ENCODE data around the gene OR10G4.
"Not testable (repeated sequence)": the region's sequence is repeated elsewhere in the genome, so short reads cannot be mapped to it uniquely, and the experiment has no call there.

The OR10G4 gene

DNA sequence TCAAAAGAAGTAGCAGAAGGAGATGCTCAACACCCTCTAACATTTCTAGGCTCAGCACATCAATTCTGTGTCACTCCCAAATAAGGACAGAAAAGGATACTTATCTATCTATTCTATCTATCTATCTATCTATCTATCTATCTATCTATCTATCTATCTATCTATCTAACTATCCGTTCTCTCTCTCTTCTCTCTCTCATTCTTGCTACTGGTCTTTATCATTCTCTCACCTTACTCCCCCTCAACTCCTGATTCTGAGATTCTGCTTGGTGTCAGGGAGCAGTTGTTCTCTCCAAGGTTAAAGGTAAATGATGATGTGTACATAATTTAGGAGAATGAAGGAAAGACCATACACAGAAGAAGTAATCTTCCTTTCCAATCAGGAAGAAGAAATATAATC is 17.7 kb upstream of the OR10G4 start, which contains the start of gene OR10G6:
OR10G6 (minus strand) TSS at position 43 of the 400 bp plus-strand sequence; CDS start at position 43, 0 bp downstream.
- no peak for DNase-seq (ENCODE audit: low read depth)
- TF ChIP-seq POLR2A (IDR thresholded peaks at IDR 0.05; ENCODE audit: extremely low read depth, insufficient read length) = no peak
- TF ChIP-seq MYC (IDR thresholded peaks at IDR 0.05; ENCODE audit: low read depth, low read length) = no peak
- TF ChIP-seq, protein P1, sequence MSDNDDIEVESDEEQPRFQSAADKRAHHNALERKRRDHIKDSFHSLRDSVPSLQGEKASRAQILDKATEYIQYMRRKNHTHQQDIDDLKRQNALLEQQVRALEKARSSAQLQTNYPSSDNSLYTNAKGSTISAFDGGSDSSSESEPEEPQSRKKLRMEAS (IDR thresholded peaks at IDR 0.05; ENCODE audit: low read depth, low read length) = no peak
- TF ChIP-seq, protein P2, sequence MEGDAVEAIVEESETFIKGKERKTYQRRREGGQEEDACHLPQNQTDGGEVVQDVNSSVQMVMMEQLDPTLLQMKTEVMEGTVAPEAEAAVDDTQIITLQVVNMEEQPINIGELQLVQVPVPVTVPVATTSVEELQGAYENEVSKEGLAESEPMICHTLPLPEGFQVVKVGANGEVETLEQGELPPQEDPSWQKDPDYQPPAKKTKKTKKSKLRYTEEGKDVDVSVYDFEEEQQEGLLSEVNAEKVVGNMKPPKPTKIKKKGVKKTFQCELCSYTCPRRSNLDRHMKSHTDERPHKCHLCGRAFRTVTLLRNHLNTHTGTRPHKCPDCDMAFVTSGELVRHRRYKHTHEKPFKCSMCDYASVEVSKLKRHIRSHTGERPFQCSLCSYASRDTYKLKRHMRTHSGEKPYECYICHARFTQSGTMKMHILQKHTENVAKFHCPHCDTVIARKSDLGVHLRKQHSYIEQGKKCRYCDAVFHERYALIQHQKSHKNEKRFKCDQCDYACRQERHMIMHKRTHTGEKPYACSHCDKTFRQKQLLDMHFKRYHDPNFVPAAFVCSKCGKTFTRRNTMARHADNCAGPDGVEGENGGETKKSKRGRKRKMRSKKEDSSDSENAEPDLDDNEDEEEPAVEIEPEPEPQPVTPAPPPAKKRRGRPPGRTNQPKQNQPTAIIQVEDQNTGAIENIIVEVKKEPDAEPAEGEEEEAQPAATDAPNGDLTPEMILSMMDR (IDR thresholded peaks at IDR 0.05; ENCODE audit: low read depth, low read length) = no peak
- H3K4me3 ChIP-seq (ENCODE audit: low read depth, low read length) = no peak within 1 kb of the TSS

DNA sequence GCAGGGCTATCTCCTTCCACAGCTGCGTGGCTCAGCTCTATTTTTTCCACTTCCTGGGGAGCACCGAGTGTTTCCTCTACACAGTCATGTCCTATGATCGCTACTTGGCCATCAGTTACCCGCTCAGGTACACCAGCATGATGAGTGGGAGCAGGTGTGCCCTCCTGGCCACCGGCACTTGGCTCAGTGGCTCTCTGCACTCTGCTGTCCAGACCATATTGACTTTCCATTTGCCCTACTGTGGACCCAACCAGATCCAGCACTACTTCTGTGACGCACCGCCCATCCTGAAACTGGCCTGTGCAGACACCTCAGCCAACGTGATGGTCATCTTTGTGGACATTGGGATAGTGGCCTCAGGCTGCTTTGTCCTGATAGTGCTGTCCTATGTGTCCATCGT is 3.0 kb downstream of the OR10G4 start:
- not testable (repeated sequence) for H3K4me3 ChIP-seq (ENCODE audit: low read depth, low read length); DNase-seq (ENCODE audit: low read depth)

DNA sequence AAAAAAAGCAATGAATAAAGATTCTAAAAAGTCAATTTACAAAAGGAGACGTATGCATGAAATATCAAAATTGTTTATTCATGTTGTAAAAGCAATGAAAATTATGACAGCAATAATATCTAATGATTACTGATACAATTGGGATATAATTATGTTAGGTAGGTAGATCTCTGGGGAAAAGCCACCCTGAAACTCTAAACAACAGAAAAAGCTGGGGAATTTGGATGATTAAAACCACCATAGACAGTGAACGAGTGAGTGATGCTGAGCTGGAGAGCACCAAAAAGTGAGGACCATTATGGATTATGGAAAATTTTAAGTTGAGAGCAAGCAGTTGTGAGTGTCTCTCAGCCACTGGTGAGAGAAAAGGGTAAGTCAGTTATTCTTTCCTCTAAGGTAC is 13.7 kb downstream of the OR10G4 start, which contains the start of gene OR10G8:
OR10G8 (plus strand) TSS at position 301 of the 400 bp plus-strand sequence. CDS start 2,825 bp downstream, outside the sequence.
- TF ChIP-seq, protein P2 (IDR thresholded peaks at IDR 0.05; ENCODE audit: low read depth, low read length) = no peak
- TF ChIP-seq MYC (IDR thresholded peaks at IDR 0.05; ENCODE audit: low read depth, low read length) (no peak), POLR2A (IDR thresholded peaks at IDR 0.05; ENCODE audit: extremely low read depth, insufficient read length) (no peak)
- no peak within 1 kb of the TSS for H3K4me3 ChIP-seq (ENCODE audit: low read depth, low read length)
- DNase-seq (ENCODE audit: low read depth) = no peak

DNA sequence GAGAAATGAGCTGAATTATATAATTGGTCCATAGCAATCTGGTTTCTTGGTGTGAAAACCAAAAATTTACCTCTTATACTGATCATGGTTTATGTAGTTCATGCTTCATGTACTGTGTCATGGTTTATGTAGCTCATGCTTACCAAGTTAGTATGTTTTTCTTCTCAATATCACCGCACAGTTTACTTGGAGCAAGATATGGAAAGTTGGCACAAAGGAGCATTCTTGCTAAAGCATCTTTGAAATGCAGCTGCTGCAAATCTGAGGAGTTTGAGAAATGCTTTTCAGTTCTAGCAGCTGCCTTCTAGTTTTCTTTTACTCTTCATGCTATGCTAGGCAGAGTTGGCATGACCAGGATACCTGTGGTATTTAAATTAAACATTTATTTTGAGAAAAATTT is 23.9 kb downstream of the OR10G4 start:
- TF ChIP-seq, protein P2 (IDR thresholded peaks at IDR 0.05; ENCODE audit: low read depth, low read length) = no peak
- TF ChIP-seq MYC (IDR thresholded peaks at IDR 0.05; ENCODE audit: low read depth, low read length) (no peak), POLR2A (IDR thresholded peaks at IDR 0.05; ENCODE audit: extremely low read depth, insufficient read length) (no peak)
- TF ChIP-seq, protein P1 (IDR thresholded peaks at IDR 0.05; ENCODE audit: low read depth, low read length) = no peak
- H3K4me3 ChIP-seq (ENCODE audit: low read depth, low read length) = no peak overlapping the region
- no peak for DNase-seq (ENCODE audit: low read depth)

DNA sequence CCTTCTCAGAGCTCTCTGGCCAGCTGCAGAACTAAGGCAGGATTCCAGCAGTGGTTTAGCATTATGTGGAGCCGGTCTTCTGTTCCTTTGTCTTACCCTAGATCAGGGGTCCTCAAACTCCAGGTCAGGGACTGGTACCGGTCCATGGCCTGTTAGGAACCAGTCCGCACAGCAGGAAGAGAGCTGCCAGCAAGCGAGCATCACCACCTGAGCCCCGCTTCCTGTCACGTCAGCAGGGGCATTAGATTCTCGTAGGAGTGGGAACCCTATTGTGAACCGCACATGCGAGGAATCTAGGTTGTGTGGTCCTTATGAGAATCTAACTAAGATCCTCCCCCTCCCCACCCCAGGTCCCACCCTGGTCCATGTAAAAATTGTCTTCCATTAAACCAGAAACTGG is 26.8 kb downstream of the OR10G4 start:
- TF ChIP-seq MYC (IDR thresholded peaks at IDR 0.05; ENCODE audit: low read depth, low read length) = no peak
- TF ChIP-seq, protein P2 (IDR thresholded peaks at IDR 0.05; ENCODE audit: low read depth, low read length) = no peak
- TF ChIP-seq POLR2A (IDR thresholded peaks at IDR 0.05; ENCODE audit: extremely low read depth, insufficient read length) = no peak
- TF ChIP-seq, protein P1 (IDR thresholded peaks at IDR 0.05; ENCODE audit: low read depth, low read length) = no peak
- H3K4me3 ChIP-seq (ENCODE audit: low read depth, low read length) = no peak overlapping the region

DNA sequence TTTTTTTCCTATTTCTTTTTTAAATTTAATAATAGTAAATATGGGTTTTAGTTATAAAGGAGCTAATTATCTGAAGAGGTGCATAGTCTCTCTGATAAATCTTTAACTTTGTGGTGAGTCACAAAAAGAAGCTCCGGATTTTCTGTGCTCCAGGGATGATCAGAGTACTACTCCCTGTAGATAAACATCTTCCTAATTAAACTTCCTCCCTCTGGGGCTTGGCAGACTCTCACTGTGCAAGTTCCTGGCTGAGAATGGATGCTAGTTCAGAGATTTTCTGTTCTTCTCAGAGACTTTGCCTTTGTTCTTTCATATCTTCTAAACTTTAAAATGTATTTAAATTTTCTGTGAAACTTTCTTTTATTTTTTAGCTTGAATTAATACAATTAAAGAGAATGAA is 28.5 kb downstream of the OR10G4 start, which contains the start of gene OR10G7:
OR10G7 (minus strand) TSS at position 72 of the 400 bp plus-strand sequence. CDS start 2,324 bp downstream, outside the sequence.
- no peak within 1 kb of the TSS for H3K4me3 ChIP-seq (ENCODE audit: low read depth, low read length)
- DNase-seq (ENCODE audit: low read depth) = no peak
- TF ChIP-seq POLR2A (IDR thresholded peaks at IDR 0.05; ENCODE audit: extremely low read depth, insufficient read length) (no peak), MYC (IDR thresholded peaks at IDR 0.05; ENCODE audit: low read depth, low read length) (no peak)
- TF ChIP-seq, protein P1 (IDR thresholded peaks at IDR 0.05; ENCODE audit: low read depth, low read length) = no peak
- TF ChIP-seq, protein P2 (IDR thresholded peaks at IDR 0.05; ENCODE audit: low read depth, low read length) = no peak

More for the DNA sequence above, 26.8 kb downstream of the OR10G4 start:
- no peak for DNase-seq (ENCODE audit: low read depth)
